ENCODE results near the gene A2ML1.

DNA sequence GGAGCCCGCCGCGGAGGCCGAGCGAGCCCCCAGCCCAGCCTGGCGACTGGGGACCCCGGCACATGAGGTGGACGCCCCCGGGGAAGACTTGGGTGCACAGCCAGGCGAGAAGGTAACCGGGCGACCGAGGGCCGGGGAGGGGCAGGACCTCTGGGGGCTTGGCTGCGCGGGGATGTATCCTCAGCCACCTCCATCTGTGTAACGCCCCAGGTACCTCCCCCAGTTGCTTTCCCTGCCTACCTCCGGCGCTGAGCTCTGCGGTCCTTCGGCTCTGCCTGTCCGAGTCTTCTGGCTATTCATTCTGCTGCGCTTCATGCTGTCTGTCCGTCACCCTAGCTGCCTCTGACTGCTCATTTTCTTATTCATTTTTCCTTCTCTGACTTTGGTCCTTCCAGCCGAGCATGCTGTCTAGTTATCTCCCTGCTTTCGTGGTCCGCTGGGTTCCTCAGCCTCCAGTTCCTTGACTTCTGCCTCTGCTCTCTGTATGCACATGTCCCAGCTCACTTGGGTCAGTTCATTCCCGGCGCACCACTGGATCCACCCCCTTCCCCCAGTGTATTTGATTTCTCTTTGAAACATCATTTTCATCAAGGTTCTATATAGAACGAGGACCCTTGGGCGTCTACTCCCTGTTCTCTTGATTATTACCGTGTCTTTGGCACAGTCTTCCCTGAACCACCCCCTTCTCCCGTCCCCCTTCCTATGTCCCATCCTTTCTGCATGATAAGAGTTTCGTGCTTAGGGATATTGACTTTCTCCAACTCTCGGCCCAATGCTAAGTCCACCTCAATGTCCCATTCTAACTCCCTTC, 92.5 kb downstream of the A2ML1 start:
- TF ChIP-seq, protein P1, sequence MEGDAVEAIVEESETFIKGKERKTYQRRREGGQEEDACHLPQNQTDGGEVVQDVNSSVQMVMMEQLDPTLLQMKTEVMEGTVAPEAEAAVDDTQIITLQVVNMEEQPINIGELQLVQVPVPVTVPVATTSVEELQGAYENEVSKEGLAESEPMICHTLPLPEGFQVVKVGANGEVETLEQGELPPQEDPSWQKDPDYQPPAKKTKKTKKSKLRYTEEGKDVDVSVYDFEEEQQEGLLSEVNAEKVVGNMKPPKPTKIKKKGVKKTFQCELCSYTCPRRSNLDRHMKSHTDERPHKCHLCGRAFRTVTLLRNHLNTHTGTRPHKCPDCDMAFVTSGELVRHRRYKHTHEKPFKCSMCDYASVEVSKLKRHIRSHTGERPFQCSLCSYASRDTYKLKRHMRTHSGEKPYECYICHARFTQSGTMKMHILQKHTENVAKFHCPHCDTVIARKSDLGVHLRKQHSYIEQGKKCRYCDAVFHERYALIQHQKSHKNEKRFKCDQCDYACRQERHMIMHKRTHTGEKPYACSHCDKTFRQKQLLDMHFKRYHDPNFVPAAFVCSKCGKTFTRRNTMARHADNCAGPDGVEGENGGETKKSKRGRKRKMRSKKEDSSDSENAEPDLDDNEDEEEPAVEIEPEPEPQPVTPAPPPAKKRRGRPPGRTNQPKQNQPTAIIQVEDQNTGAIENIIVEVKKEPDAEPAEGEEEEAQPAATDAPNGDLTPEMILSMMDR (IDR thresholded peaks at IDR 0.05), result no peak
- TF ChIP-seq ZFX (IDR thresholded peaks at IDR 0.05; ENCODE audit: borderline replicate concordance), result no peak
